RCC 7860 (cell line): Measurements from ENCODE around the gene SENP6.
"Not testable (repeated sequence)": the region's sequence is repeated elsewhere in the genome, so short reads cannot be mapped to it uniquely, and the experiment has no call there.

ENCODE experiments used
- DNase-seq: peaks from one replicate; pipeline ENCODE4 v3.0.0-alpha.2; 2015; ENCODE audit warnings: low spot score
- FAIRE-seq: peaks from 2 replicates; lab custom pipeline; 2012; peaks lifted over from hg19 to GRCh38; lab: Jason Lieb, UNC

Gene SENP6, protein sequence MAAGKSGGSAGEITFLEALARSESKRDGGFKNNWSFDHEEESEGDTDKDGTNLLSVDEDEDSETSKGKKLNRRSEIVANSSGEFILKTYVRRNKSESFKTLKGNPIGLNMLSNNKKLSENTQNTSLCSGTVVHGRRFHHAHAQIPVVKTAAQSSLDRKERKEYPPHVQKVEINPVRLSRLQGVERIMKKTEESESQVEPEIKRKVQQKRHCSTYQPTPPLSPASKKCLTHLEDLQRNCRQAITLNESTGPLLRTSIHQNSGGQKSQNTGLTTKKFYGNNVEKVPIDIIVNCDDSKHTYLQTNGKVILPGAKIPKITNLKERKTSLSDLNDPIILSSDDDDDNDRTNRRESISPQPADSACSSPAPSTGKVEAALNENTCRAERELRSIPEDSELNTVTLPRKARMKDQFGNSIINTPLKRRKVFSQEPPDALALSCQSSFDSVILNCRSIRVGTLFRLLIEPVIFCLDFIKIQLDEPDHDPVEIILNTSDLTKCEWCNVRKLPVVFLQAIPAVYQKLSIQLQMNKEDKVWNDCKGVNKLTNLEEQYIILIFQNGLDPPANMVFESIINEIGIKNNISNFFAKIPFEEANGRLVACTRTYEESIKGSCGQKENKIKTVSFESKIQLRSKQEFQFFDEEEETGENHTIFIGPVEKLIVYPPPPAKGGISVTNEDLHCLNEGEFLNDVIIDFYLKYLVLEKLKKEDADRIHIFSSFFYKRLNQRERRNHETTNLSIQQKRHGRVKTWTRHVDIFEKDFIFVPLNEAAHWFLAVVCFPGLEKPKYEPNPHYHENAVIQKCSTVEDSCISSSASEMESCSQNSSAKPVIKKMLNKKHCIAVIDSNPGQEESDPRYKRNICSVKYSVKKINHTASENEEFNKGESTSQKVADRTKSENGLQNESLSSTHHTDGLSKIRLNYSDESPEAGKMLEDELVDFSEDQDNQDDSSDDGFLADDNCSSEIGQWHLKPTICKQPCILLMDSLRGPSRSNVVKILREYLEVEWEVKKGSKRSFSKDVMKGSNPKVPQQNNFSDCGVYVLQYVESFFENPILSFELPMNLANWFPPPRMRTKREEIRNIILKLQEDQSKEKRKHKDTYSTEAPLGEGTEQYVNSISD

GRCh38 chr6:75601304-75602245, at the start of gene SENP6:
Gene SENP6, plus strand, starts transcription at chr6:75601880. Its CDS starts 645 bp downstream, at chr6:75602525.
- FAIRE-seq, result no peak
- peak; percentile 63 for DNase-seq

GRCh38 chr6:75556240-75556639, 45.4 kb upstream of the SENP6 start:
- FAIRE-seq (no peak), DNase-seq (no peak)

- DNase-seq (no peak), FAIRE-seq (no peak)
Measured at GRCh38 chr6:75557068-75557467, 44.6 kb upstream of the SENP6 start.

- no peak for FAIRE-seq
Measured at GRCh38 chr6:75563032-75563431, 38.6 kb upstream of the SENP6 start.

GRCh38 chr6:75566137-75566767, 35.4 kb upstream of the SENP6 start:
- FAIRE-seq (no peak), DNase-seq (no peak)

More at GRCh38 chr6:75563032-75563431, 38.6 kb upstream of the SENP6 start:
- DNase-seq, result no peak

- no peak for DNase-seq
Measured at GRCh38 chr6:75568100-75568499, 33.6 kb upstream of the SENP6 start.

DNA sequence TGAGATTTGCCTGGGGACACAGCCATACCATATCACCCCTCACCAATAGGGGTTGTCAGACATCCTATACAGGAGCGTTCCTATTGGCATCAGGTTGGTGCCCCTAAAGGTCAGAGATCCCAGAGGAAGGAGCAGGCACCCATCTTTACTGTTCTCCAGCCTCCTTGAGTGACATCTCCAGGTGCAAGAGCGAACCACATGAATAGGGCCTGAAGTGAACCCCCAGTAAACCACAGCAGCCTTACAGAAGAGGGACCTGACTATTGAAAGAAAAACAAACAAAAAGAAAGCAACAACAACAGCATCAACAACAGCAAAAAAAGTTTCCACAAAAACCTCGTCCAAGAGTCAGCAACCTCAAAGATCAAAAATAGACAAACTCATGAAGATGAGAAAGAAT, 32.7 kb upstream of the SENP6 start:
- DNase-seq, result no peak
- FAIRE-seq, result no peak

More at GRCh38 chr6:75568100-75568499, 33.6 kb upstream of the SENP6 start:
- FAIRE-seq, result no peak

DNA sequence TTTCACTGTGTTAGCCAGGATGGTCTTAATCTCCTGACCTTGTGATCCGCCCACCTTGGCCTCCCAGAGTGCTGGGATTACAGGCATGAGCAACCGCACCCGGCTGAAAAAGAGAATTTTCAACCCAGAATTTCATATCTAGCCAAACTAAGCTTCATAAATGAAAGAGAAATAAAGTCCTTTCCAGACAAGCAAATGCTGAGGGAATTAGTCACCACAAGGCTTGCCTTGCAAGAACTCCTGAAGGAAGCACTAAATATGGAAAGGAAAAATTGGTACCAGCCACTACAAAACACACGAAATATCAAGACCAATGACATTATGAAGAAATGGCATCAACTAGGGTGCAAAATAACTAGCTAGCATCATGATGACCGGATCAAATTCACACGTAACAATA, 31.0 kb upstream of the SENP6 start:
- FAIRE-seq, DNase-seq: not testable (repeated sequence)

- FAIRE-seq (no peak), DNase-seq (no peak)
Measured at GRCh38 chr6:75572072-75572471, 29.6 kb upstream of the SENP6 start.

GRCh38 chr6:75579951-75580350, 21.7 kb upstream of the SENP6 start:
- FAIRE-seq (no peak), DNase-seq (no peak)

- FAIRE-seq, result no peak
Measured at GRCh38 chr6:75581231-75581630, 20.4 kb upstream of the SENP6 start.

GRCh38 chr6:75584552-75584951, 17.1 kb upstream of the SENP6 start:
- not testable (repeated sequence) for DNase-seq, FAIRE-seq

More at GRCh38 chr6:75581231-75581630, 20.4 kb upstream of the SENP6 start:
- DNase-seq, result no peak

GRCh38 chr6:75588948-75589347, 12.7 kb upstream of the SENP6 start:
- FAIRE-seq, result no peak
- DNase-seq, result no peak

DNA sequence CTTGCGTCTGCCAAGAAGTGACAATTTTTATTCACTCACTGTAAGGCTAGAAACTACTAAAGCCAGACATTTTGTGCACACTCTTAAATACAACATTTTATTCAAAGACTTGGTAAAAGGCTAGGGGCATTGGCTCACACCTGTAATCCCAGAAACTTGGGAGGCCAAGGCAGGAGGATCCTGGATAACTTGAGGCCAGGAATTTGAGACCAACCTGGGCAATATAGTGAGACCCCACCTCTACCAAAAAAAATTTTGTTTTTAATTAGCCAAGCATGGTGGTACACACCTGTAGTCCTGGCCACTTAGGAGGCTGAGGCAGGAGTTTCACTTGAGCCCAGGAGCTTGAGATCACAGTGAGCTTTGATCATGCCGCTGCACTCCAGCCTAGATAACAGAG, 11.3 kb upstream of the SENP6 start:
- no peak for FAIRE-seq
- no peak for DNase-seq

GRCh38 chr6:75596380-75596779, 5.3 kb upstream of the SENP6 start:
- not testable (repeated sequence) for FAIRE-seq, DNase-seq

DNA sequence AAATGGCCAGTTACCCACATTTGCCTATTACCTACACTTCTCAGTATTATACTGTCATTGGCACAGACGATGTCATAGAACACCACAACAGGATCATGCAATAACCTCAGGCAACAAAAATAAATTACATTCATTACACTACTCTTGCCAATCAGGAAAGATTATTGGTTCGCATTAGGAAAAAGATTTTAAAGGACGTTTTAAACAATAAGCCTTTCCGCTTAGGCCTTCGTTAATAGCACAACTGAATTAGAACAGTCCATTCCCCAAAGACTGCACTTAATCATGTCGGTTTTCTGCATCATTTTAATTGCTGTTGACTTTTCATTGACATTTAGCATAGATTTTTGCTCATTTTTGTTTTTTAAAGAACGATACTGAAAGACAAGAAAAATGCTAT, 912 bp upstream of the SENP6 start:
- DNase-seq (no peak), FAIRE-seq (no peak)

DNA sequence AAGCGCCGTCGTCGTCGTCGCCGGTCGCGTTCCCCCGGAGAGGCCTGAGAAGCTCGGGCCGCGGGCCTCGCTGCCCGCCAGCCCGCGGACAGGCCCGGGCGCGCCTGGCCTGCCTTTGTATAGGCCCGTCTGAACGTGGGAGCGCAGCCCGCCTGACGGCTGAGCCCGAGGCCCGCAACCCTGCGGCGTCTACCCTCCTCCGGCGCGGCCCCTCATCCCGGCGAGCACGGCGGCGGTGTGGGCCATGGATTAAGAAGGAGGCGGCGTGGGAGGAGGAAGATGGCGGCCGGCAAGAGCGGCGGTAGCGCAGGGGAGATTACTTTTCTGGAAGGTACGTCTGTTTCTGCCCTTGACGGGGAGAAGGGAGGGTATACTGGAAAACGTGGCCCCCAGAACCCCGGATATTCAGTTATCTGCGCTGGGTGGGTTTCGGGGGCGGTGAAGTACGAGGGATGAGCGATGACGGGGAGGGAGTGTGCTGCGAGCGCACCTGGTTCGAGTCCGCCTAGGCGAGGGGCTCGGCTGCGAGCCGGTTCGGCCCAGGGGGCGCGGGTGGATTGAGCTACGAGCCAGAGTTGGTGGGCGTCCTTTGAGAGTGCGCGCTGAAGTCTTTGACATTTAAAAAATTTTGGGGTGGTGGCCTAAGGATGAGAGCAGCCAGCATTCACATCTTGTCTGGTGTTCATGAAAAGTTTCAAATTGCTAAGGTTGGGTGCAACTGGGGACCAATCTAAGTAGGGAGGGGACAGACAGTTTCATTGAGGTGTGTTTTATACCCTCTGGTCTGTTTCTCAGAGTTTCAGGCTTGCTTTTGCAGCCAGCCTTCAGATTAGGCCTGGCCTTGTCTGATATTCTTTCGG, 796 bp downstream of the SENP6 start:
- FAIRE-seq, result no peak
- no peak for DNase-seq

GRCh38 chr6:75603106-75603420, 1.4 kb downstream of the SENP6 start:
- no peak for DNase-seq
- FAIRE-seq, result no peak

DNA sequence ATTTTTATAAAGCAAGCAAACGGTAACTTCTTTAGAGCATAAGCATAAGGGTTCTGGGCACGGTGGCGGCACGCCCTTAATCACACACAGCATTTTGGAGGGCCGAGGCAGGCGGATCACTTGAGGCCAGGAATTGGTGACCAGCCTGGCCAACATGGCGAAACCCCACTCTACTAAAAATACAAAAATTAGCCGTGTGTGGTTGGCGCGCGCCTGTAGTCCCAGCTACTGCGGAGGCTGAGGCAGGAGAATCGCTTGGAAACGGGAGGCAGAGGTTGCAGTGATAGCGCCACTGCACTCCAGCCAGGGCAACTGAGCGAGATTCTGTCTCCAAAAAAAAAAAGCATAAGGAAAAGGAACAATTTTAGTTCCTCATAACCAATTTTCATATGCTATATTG, 2.6 kb downstream of the SENP6 start:
- DNase-seq, result no peak

More for the DNA sequence above, 2.6 kb downstream of the SENP6 start:
- FAIRE-seq, result no peak
